Right ventricle myocardium inferior (tissue), 1 donor: ENCODE results near the gene P3H2. TPM values are rescaled to one million over a fixed set of nuclear protein-coding genes. Genes with fewer than 3 reads are reported as not detected.

ENCODE experiments used
- ATAC-seq: fragments of 200-7000 bp; cut with Tn5 transposase; one replicate; pipeline ENCODE4 v1.9.1; 2020; ENCODE audit warnings: mild to moderate bottlenecking, moderate library complexity
- DNase-seq: peaks from one replicate; pipeline ENCODE4 v3.0.0; 2021; ENCODE audit errors: missing footprints
- intact Hi-C: fragments of 100-400 bp; cut with DNase I; formaldehyde crosslinking; loops from one replicate; pipeline ENCODE4 v1.11.0; 2022
- total RNA-seq: library from RNA; stranded (reverse); fragmentation: NEBNext Ultra II Directional; extraction: Animal tissue kit (Norgen Biotek cat#: 25700); gene quantifications from one replicate; pipeline ENCODE4 v1.2.1, GENCODE V29; 2021
- donor health status: DM: no; HTN: yes; CAD: no; lungs with severe emphysema.

Gene P3H2
- total RNA-seq, 1 donor from 2014 or later: 1.3 TPM

DNA sequence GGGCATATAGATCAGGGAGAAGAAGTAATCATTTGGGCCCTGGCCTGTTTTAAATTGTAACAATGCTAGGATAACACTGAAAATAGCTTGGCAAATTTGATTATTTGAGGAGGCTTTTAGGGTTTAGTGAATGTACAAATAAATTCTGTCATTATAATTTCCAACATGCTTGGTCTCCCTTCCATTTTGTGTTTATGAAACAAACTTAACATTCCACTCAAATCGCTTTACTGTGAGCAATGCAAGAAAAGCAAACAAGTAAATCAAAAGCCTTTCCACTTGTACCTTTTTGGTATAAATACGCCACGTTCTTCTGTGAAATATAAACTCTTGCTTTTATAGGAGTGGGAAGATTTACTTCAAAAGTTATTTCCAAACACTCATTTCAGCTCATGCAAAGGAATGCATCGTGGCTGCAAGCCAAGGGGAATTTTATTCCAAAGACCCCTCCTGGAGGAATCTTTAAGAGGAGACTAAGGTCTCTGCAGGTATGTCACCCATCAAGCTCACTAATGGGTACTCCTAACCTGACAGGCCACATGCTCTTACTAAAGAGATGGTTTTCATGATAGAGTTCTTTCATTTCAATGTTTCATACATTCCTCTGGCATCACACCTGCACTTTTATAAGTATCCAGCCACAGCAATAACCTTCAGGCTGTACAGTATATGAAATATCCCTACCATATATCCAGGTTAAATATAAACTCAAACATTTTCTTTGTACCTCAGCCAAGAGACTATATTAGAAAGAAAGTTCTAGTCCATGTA lies 115.2 kb downstream of the P3H2 start:
- ATAC-seq: no peak
- intact Hi-C loops: no loop called here

DNA sequence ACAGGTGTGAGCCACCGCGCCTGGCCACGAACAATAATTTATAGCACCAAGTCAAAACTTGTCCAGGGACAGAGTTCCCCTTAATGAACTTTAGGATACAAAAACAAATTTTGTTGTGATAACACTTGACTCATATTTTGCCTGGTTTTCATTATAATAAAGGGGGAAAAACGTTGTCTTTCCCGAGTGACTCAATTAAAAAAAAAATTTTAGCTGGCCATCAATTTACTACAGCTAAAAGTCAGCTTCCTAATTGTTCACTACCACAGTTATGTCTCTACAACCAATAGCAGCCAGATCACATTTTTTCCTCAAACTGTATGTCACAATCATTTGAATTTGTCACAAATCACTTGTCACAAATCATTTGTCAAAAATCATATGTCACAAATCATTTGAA lies 116.0 kb downstream of the P3H2 start:
- intact Hi-C loops: no loop called here
- ATAC-seq: no peak
- DNase-seq: no peak

More for the DNA sequence above, 115.2 kb downstream of the P3H2 start:
- no peak for DNase-seq

DNA sequence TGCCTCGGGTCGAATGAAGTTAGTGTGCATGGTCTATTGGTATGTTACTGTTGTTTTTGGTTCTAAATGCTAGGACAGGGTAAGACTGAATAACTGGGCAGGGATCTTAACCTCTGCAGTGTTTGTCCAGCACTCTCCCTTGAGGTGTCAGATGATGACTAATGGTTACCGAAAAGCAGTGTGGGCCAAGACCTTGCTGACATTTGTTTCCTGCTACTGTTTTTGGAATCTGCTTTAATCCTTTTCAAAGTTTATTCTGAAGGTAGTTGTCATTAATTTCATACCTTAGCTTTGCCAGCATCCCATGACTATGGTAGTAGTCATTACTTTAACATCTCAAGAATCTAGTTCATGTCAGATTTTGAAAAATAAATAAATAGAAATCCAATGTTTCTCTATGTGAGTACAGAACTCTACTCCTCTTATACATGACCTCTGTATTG lies 117.0 kb downstream of the P3H2 start:
- intact Hi-C loops: no loop called here
- DNase-seq (no peak), ATAC-seq (no peak)

- intact Hi-C loops: no loop called here
- DNase-seq (no peak), ATAC-seq (no peak)
These were observed 117.6 kb downstream of the P3H2 start for GRCh38 chr3:190003068-190003467.

DNA sequence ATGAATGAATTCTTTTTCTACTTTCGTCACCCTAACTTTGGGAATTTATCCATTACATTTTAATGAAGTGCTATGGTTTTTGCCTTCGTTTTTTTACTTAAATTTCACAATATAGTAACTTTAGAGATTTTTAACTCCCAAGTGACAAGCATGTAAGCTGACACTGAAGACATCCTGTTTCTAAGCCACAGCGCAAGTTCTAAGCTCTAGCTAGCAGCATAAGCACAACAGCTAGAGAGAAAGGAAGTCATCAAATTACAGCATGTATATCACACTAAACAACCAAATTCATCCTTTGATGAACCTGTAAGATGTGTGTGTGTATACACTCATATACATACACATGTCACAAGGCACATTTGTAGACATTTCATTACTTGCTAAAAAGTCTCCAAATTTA lies 119.3 kb downstream of the P3H2 start:
- no peak for DNase-seq

DNA sequence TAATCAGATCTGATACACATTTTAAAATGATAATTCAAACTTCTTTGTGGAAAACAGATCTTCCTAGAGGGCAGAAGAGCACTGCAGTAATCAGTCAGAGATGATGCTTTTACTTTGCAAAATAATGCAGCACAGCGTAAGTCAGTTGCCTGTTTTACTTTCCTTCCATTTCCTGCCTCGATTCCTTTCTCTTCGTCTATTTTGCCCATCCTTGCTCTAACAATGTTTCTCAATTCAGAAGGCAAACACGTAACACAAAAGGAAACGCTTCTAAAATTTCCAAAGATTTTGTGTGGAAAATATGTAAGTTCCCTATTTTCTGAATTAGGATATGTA lies 119.9 kb downstream of the P3H2 start:
- intact Hi-C loops: no loop called here
- ATAC-seq: no peak
- no peak for DNase-seq

More for the DNA sequence above, 119.3 kb downstream of the P3H2 start:
- ATAC-seq: no peak
- intact Hi-C loops: no loop called here

GRCh38 chr3:190000187-190000860 lies 120.4 kb downstream of the P3H2 start:
- DNase-seq (no peak), ATAC-seq (no peak)
- intact Hi-C loops: no loop called here

DNA sequence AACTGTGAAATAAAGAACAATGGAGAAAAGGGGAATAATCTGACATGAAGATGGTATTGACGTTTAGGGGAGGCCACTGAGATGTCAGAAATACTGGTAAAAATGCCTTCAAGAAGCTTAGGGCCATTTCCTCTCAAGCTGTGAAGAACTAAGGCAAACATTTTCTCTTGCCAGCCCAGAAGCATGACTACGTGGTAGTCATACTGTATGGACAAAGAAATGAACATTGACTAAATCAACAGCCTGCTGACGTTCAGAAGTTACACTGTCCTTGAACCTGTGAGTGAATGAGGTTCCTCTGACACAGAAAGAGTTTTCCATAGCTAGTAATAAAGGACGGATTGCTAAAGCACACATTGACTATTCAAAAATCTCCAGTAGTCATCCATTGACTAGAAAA lies 121.0 kb downstream of the P3H2 start:
- no peak for DNase-seq
- intact Hi-C loops: no loop called here
- ATAC-seq: no peak

DNA sequence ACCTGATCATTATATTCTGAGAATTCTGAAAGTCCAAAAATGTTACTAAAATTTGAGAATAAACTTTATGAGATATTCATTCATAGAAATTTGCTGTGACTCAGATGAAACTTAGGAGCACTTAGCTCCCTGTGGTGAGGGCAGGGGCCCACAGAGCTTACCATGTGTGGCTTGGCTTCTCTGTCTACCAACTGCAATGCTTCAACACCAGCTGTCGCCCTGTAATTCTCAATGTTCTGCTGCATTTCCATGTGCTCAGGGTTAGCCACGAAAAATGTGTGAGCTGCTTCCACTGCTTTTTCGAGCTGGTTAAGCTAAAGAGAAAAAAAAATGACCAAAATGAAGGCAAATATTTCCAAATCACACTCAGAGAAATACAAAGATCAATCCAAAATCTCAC lies 125.6 kb downstream of the P3H2 start:
- DNase-seq: no peak
- ATAC-seq: no peak
- intact Hi-C loops: no loop called here

GRCh38 chr3:189990826-189991225 lies 129.9 kb downstream of the P3H2 start:
- DNase-seq: no peak
- intact Hi-C loops: no loop called here
- no peak for ATAC-seq

GRCh38 chr3:189988854-189989253 lies 131.8 kb downstream of the P3H2 start:
- intact Hi-C loops: no loop called here
- DNase-seq: no peak
- ATAC-seq: no peak

GRCh38 chr3:189988322-189988721 lies 132.4 kb downstream of the P3H2 start:
- no peak for DNase-seq
- ATAC-seq: no peak
- intact Hi-C loops: no loop called here

DNA sequence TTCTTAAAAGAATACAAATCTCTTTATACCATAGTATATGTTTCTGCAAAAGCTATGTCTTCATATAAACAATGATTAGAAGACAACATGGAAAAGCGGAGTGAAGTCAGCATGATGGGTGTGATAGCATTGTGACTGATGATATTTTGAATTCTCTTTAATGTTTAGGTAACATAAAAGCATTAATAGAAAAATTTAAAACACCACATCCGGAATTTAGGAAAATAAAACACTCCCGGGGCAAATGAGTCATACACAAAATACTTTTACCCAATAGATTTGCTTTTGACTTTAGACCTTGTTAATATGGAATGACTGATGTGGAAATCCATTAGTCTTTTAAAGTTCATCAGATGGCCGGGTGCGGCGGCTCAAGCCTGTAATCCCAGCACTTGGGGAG lies 134.7 kb downstream of the P3H2 start:
- DNase-seq: no peak
- intact Hi-C loops: no loop called here
- no peak for ATAC-seq

DNA sequence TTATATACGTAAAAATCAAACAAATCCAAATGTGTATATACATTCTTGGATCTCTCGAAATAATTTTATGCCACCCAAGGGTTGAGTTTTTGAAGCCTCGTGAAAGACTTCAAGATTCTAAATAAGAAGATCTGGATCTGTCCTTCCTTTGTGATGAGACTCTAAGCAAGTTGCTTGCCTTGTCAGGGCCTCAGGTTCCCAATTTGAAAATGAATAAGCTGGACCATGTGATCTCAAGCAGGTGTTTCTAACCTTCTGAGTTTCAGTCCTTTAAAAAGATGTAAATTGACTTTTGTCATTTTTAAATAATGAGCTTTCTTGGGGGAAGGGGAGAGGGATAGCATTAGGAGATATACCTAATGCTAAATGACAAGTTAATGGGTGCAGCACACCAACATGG lies 137.1 kb downstream of the P3H2 start:
- no peak for DNase-seq
- intact Hi-C loops: no loop called here
- no peak for ATAC-seq

DNA sequence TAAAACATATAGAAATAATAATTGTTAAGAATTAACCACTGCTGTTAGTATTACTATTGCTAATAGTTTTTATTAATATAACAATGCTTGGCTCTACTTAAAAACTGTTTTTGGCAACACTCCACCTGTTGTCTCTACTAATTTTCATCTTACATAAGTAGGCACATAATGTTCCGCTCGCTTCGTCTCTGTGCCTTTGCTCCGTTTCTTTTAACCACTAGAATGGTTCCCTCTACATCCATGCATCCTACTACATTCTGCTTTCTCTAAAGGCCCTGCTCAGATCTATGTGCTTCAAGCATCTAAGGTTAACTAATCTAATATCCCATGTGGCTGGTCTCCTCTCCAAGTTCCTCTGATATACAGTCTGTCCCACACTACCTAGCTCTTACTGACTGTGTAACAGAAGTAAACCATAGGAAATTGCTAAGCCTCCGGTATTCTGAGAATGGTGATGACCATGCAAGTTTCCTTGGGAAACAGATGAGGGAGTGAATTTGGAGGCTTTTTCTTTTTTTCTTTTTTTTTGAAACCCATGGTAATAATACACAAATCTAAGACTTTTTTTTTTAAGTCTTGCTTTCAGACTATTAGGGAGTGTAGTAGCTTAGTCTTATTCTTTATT lies 138.3 kb downstream of the P3H2 start:
- no peak for ATAC-seq

DNA sequence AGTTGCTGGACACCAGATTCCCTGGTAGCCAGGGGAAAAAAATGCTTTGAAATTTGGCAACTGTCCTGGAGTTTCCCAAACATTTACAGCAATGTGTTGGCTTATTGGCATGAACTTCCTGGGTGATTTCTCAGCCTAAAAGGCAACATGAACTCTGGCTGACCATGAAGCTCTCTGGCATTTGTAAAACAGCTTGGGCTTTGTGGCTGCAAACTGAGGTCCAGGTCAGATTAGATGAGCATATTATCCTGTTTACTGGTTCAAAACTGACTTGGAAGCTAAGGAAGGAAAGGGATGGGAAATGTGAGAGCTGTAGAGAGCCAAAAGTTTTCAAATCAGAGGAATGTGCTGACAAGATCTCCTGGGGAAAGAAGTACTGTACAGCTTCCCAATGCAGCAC lies 139.0 kb downstream of the P3H2 start:
- intact Hi-C loops: no loop called here
- peak; percentile 86 for ATAC-seq
- DNase-seq: no peak

More for the DNA sequence above, 138.3 kb downstream of the P3H2 start:
- intact Hi-C loops: no loop called here
- DNase-seq: no peak

DNA sequence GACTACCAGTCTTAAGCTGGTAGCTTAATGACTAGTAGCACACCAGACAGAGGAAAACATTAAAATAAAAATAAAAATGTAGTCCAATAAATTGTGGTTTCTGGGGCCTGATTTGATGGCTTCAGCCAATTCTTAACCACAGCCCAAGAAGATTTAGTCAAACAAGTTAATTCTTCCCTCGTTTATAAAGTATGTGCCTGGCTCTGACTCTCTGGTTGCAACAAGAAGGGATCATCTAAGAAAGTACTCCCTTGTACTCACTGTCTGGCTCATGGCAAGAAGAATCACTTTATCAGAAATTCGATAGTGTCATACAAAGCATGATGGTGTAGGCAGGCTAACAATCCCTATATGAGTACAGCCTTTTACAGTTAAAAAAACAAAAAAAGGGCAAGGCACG lies 141.9 kb downstream of the P3H2 start:
- ATAC-seq (no peak), DNase-seq (no peak)
- intact Hi-C loops: no loop called here

GRCh38 chr3:189977174-189977573 lies 143.5 kb downstream of the P3H2 start:
- DNase-seq (no peak), ATAC-seq (no peak)
- intact Hi-C loops: no loop called here

DNA sequence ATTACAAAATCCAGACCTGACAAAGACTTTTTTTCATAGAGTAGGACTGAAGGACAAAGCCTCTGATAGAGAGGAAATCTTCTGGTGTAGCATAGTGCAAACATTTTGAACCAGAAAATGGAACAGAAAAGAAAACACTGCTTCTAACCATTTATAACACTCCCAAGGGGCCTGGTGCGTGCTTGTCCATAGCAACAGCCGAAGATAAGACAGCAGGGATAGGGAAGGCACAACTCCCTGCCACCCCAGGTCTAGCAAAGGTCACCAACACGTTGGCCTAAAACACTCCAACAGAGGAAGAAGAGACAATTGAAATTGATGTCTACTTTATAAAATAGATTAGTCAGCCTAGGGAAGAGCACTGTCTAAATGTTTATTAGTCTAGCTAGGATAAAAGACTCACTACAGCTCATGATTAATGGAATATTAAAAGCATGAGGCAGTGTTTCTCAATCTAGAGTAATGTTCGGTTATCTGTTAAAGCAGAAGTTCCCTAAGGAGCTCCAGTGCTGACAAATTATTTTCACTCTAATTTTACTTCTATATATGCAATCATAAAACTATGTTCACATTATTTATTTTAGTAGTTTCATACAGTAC lies 145.2 kb downstream of the P3H2 start:
- intact Hi-C loops: no loop called here
- ATAC-seq (peak; percentile 59), DNase-seq (no peak)

- intact Hi-C loops: no loop called here
- DNase-seq (no peak), ATAC-seq (no peak)
These were observed 146.3 kb downstream of the P3H2 start for GRCh38 chr3:189974359-189974758.
